K562 (cell line): ENCODE data around the gene PRUNE1. TPM values are rescaled to one million over a fixed set of nuclear protein-coding genes. Genes with fewer than 3 reads are reported as not detected.

Experiments
- ATAC-seq: fragments of 200-7000 bp; cut with Tn5 transposase; 3 replicates; pipeline ENCODE4 v1.9.1; 2020; ENCODE audit warnings: moderate library complexity
- BruUV-seq: library from RNA; stranded (reverse); fragments of 400-500 nt; replicated peaks from 2 replicates; lab custom pipeline; 2021; lab: Mats Ljungman, UMichigan
- CTCF ChIA-PET: fragments of 300-600 bp; formaldehyde crosslinking; extraction: SDS; loops from one replicate; lab custom pipeline; 2021; ENCODE audit warnings: low intra/inter-chr PET ratio; lab: Yijun Ruan, JAX
- POLR2A ChIA-PET: fragments of 300-600, 350-650 bp; sonication (Branson Sonifier 250); formaldehyde crosslinking; extraction: SDS; loops from one replicate; lab custom pipeline; 2021; ENCODE audit warnings: antibody characterized with exemption, inconsistent platforms; lab: Yijun Ruan, JAX
- DNase-seq, 4 experiments: peaks; one replicate each; pipeline versions ENCODE4 v3.0.0 to v3.0.0-alpha.2; 2011 to 2018; ENCODE audit warnings: low spot score in 3 of 4, mixed read lengths in 3 of 4; ENCODE audit errors: extremely low read depth in 1 of 4
- FAIRE-seq: peaks from 2 replicates; lab custom pipeline; 2011; peaks lifted over from hg19 to GRCh38; lab: Jason Lieb, UNC
- H2AFZ ChIP-seq: 2 replicates; pipeline ENCODE4 v1.6.0; 2011; ENCODE audit warnings: low read depth, low read length, control low read depth, inconsistent platforms
- H3K27ac ChIP-seq: fragments of 200-600 bp; 3 replicates; pipeline ENCODE4 v1.8.0; 2011; ENCODE audit warnings: low read depth, mild to moderate bottlenecking, control low read depth, inconsistent platforms, low read length, moderate library complexity, mixed read lengths; ENCODE audit errors: extremely low read depth
- H3K27me3 ChIP-seq, 2 experiments: fragments of 300-600 bp in 1 of 2; 2 replicates in 1 of 2; 3 replicates in 1 of 2; pipeline versions ENCODE4 v1.6.0 to v1.8.0; 2011; ENCODE audit warnings: inconsistent platforms in 2 of 2, low read length in 2 of 2, mild to moderate bottlenecking in 1 of 2, mixed read lengths in 1 of 2, moderate library complexity in 1 of 2; ENCODE audit not compliant: control insufficient read depth in 2 of 2, insufficient read depth in 2 of 2
- H3K36me3 ChIP-seq: fragments of 300-600 bp; 3 replicates; pipeline ENCODE4 v1.8.0; 2011; ENCODE audit warnings: mild to moderate bottlenecking, low read length, inconsistent platforms; ENCODE audit not compliant: control insufficient read depth, insufficient read depth
- H3K4me1 ChIP-seq, 2 experiments: fragments of 200-600 bp in 1 of 2; replicated peaks in 1 of 2; 2 replicates in 1 of 2; 3 replicates in 1 of 2; pipeline versions ENCODE4 v1.5.1 to v1.8.0; 2011; ENCODE audit warnings: inconsistent platforms in 2 of 2, low read length in 2 of 2, mild to moderate bottlenecking in 1 of 2, mixed read lengths in 1 of 2, moderate library complexity in 1 of 2; ENCODE audit not compliant: control insufficient read depth in 2 of 2, insufficient read depth in 2 of 2
- H3K4me2 ChIP-seq: 2 replicates; pipeline ENCODE4 v1.6.1; 2011; ENCODE audit warnings: low read length, control low read depth, inconsistent platforms, mixed read lengths; ENCODE audit not compliant: insufficient read depth
- H3K4me3 ChIP-seq: fragments of 200-600 bp; sonication (generic), shearing (Covaris generic); 2 replicates; pipeline ENCODE4 v1.5.1; 2016; ENCODE audit warnings: control low read depth, inconsistent platforms
- H3K79me2 ChIP-seq: fragments of 200-600 bp; 3 replicates; pipeline ENCODE4 v1.8.0; 2011; ENCODE audit warnings: low read length, inconsistent platforms; ENCODE audit not compliant: control insufficient read depth, insufficient read depth
- H3K9ac ChIP-seq, 2 experiments: 2 replicates each; pipeline versions ENCODE4 v1.6.0 to v1.6.1; 2011; ENCODE audit warnings: low read depth in 2 of 2, low read length in 2 of 2, control low read depth in 1 of 2, inconsistent platforms in 1 of 2, mild to moderate bottlenecking in 1 of 2, mixed read lengths in 1 of 2; ENCODE audit not compliant: insufficient read depth in 1 of 2
- H3K9me1 ChIP-seq: one replicate; pipeline ENCODE4 v1.6.0; 2011; ENCODE audit warnings: inconsistent platforms, mild to moderate bottlenecking, low read length, moderate library complexity; ENCODE audit not compliant: control insufficient read depth, insufficient read depth
- H3K9me3 ChIP-seq: replicated peaks from 2 replicates; pipeline ENCODE4 v1.5.1; 2011; ENCODE audit warnings: low read depth, low read length, inconsistent platforms; ENCODE audit not compliant: control insufficient read depth, insufficient read depth
- H4K20me1 ChIP-seq: replicated peaks from 2 replicates; pipeline ENCODE4 v1.6.1; 2011; ENCODE audit warnings: low read length, inconsistent platforms, mixed read lengths; ENCODE audit not compliant: control insufficient read depth, insufficient read depth
- ARNT ChIP-seq, 2 experiments: fragments of 450-650 bp; IDR thresholded peaks; 2 replicates each; pipeline ENCODE4 v1.6.1; 2016; ENCODE audit warnings: mild to moderate bottlenecking in 1 of 2
- BRD9 ChIP-seq: fragments of 450-650 bp; IDR thresholded peaks from 2 replicates; pipeline ENCODE4 v1.6.1; 2018; ENCODE audit warnings: low read depth; ENCODE audit not compliant: partially characterized antibody
- DIDO1 ChIP-seq: fragments of 450-650 bp; IDR thresholded peaks from 2 replicates; pipeline ENCODE4 v1.6.1; 2016; ENCODE audit warnings: low read depth, missing biosample characterization, missing genetic modification characterization
- GATA2 ChIP-seq: sonication (generic); formaldehyde crosslinking; IDR thresholded peaks from 2 replicates; pipeline ENCODE4 v1.4.0; 2020; ENCODE audit warnings: mild to moderate bottlenecking, missing genetic modification reagents
- POLR3A ChIP-seq: IDR thresholded peaks from 2 replicates; pipeline ENCODE4 v1.6.1; 2011; ENCODE audit warnings: borderline replicate concordance, mild to moderate bottlenecking, moderate library complexity; ENCODE audit not compliant: insufficient read length, insufficient read depth; ENCODE audit errors: extremely low read depth
- TEAD2 ChIP-seq: fragments of 450-650 bp; IDR thresholded peaks from 2 replicates; pipeline ENCODE4 v1.6.1; 2016; ENCODE audit warnings: missing genetic modification characterization, control low read depth, missing compliant biosample characterization
- ZEB2 ChIP-seq: fragments of 450-650 bp; IDR thresholded peaks from 2 replicates; pipeline ENCODE4 v1.6.1; 2016
- ZNF165 ChIP-seq: fragments of 250-450 bp; sonication (Bioruptor Pico); IDR thresholded peaks from 2 replicates; pipeline ENCODE4 v1.4.0; 2020; ENCODE audit warnings: borderline replicate concordance
- ZNF561 ChIP-seq: fragments of 450-650 bp; formaldehyde crosslinking; conservative IDR thresholded peaks from 2 replicates; pipeline ENCODE4 v1.4.0; 2020; ENCODE audit warnings: mild to moderate bottlenecking, moderate library complexity
- ZNF707 ChIP-seq: fragments of 250-450 bp; sonication (Bioruptor Pico); conservative IDR thresholded peaks from 2 replicates; pipeline ENCODE4 v1.8.0; 2022; ENCODE audit warnings: inconsistent platforms, mild to moderate bottlenecking, moderate library complexity
- ZNF780A ChIP-seq: fragments of 250-450 bp; sonication (Bioruptor Pico); IDR thresholded peaks from 2 replicates; pipeline ENCODE4 v1.5.0; 2021; ENCODE audit warnings: mild to moderate bottlenecking
- WGBS: fragments of 100-300 bp; shearing (Covaris generic); methylation state at CpG from one replicate; pipeline ENCODE4 v1.1.6; 2016; ENCODE audit warnings: low coverage, mixed read lengths; ENCODE audit not compliant: insufficient coverage; ENCODE audit errors: missing lambda C conversion rate; 5-methylcytosine and 5-hydroxymethylcytosine counted together
- in situ Hi-C: fragments of 300-500 bp; cut with MboI; formaldehyde crosslinking; loops from 4 replicates; pipeline ENCODE4 v1.15.0; 2018; ENCODE audit warnings: inconsistent platforms, mixed read lengths
- intact Hi-C: fragments of 100-400 bp; cut with micrococcal nuclease; formaldehyde crosslinking; loops from 2 replicates; pipeline ENCODE4 v1.14.2; 2022
- polyA plus RNA-seq, 8 experiments: library from polyadenylated mRNA; depleted of rRNA in 4 of 8; stranded (reverse) in 5 of 8; unstranded in 3 of 8; fragments of >200 nt; fragmentation: Nextera tagmentation in 2 of 8; fragmentation: Illumina TruSeq in 1 of 8; extraction: Ambion mirVana in 2 of 8; extraction: Trizol in 1 of 8; gene quantifications; 2 replicates each; pipeline versions ENCODE4 v1.2.1 to v1.2.3, GENCODE V29; 2011 to 2014; ENCODE audit warnings: inconsistent platforms in 1 of 8, missing spikeins in 1 of 8
- total RNA-seq, 7 experiments: library from RNA; depleted of rRNA in 6 of 7; stranded (reverse); fragments of >200 nt in 6 of 7; fragmentation: Illumina TruSeq in 2 of 7; extraction: Trizol in 2 of 7; gene quantifications; 2 replicates each; pipeline versions ENCODE4 v1.2.1 to v1.2.3, GENCODE V29; 2011 to 2021; ENCODE audit warnings: low replicate concordance in 1 of 7
- TF ChIP-seq, protein P1 (sequence below): fragments of 450-650 bp; IDR thresholded peaks from 2 replicates; pipeline ENCODE4 v1.6.1; 2016
- TF ChIP-seq, protein P2 (sequence below): fragments of 450-650 bp; IDR thresholded peaks from 2 replicates; pipeline ENCODE4 v1.6.1; 2017; ENCODE audit warnings: antibody characterized with exemption, mild to moderate bottlenecking
- TF ChIP-seq, protein P3 (sequence below): IDR thresholded peaks from 2 replicates; pipeline ENCODE4 v1.6.1; 2011; ENCODE audit not compliant: insufficient read length; ENCODE audit errors: extremely low read depth

PRUNE1 gene
- total and polyA plus RNA-seq, 9 of the 15 experiments (the other 6 are each of a cell fraction or from before 2014, with no cell fraction given): 16.7 to 48.3 (median 26.2) TPM

DNA sequence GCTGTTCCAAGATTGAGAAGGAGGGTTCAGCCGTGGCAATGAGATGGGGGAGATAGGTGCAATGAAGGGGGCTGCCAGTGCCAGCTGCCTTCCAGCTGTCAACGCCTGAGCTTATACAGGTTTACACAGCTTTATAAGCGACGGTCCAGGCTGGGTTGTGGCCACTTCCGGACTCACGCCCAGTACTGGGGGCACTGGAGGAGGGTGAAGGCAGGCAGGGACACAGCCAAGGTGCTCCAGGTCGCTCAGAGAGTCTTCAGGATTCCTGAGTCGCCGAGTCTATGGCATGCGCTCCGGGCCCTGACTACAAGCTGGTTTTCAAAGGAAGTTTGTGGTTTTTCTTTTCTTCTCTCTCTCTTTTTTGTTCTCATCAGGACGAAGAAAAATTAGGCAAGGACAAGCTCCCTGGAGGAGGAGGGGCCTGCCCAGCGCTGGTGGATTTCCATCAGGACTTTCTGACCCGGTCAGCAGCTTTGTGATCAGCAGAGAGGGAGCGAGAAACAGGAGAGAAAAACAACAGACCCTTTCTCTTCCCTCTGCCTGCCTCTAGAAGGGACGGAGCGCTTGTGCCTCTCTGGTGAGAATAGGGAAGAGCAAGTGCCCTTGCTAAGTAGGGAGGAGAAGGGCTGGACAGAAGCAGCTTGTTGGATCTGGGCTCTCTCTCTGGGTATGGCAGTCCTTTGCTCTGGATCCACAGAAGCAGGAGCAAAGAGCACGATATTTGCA, 1.8 kb upstream of the PRUNE1 start, which contains the start of gene MINDY1 (continued):
- no peak for TF ChIP-seq POLR3A
- TF ChIP-seq ZNF561 (CRISPR knock-in tag): no peak
- TF ChIP-seq ZNF165 (CRISPR knock-in tag): no peak

DNA sequence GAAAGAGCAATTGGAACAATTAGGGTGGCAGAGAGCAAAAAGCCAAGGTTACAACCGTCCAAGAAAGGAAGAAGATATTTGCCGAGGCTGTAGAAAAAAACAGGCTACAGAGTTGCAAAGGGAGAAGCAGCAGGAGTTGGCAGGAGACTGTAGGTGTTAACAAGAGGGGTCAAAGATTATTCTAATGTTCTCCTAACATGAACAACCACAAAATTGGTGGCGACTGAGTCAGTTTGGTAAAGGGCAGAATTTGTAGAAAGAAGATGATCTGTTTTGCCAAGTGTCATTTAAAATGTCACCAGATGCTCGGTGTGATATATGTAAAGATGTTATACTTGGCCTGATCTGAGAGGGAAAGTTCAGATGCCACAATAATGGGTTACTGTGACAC, 401 bp upstream of the PRUNE1 start:
- ATAC-seq: no peak
- Histone ChIP-seq H3K9me3 (no peaks in the 10 kb centered on the region), H3K4me3 (peak overlapping the region; percentile 87), H3K4me1 (peaks cover 33 to 42% of the 10 kb centered on the region in 2 experiments), H3K27ac (peak overlapping the region; percentile 75), H3K79me2 (peaks cover 49% of the 10 kb centered on the region), H3K36me3 (peaks cover 11% of the 10 kb centered on the region; the same call in 2 of the 3 replicates), H3K9ac (peak overlapping the region; percentile 57 to 88; a peak in 3 of 4 replicates), H3K27me3 (no peaks in the 10 kb centered on the region), H3K9me1 (no peaks in the 10 kb centered on the region), H3K4me2 (peak overlapping the region; percentile 100), H2AFZ (peak overlapping the region; percentile 89), H4K20me1 (no peaks in the 10 kb centered on the region)
- ChIA-PET CTCF (interaction anchor here (1.9 kb wide), 1 partner anchor 28 kb away, joined by 12 read pairs; no protein-coding TSS in a partner anchor), POLR2A (interaction anchor here (0.5 kb wide), 1 partner anchor 752 kb away, joined by 3 read pairs; no protein-coding TSS in a partner anchor)
- WGBS: 3% methylated on average over 4 of the region's 4 CpGs
- no peak for DNase-seq
- in situ Hi-C loops: no loop called here
- no TSS peak for BruUV-seq
- no peak for FAIRE-seq
- intact Hi-C loops: loop anchor here (2.0 to 5.0 kb wide), 3 partner anchors 29 to 64 kb away; partner anchors contain the start of genes CDC42SE1 and GABPB2
- TF ChIP-seq, protein P1, sequence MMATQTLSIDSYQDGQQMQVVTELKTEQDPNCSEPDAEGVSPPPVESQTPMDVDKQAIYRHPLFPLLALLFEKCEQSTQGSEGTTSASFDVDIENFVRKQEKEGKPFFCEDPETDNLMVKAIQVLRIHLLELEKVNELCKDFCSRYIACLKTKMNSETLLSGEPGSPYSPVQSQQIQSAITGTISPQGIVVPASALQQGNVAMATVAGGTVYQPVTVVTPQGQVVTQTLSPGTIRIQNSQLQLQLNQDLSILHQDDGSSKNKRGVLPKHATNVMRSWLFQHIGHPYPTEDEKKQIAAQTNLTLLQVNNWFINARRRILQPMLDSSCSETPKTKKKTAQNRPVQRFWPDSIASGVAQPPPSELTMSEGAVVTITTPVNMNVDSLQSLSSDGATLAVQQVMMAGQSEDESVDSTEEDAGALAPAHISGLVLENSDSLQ: peak; percentile 26; the same call in 1 of the 2 replicates
- TF ChIP-seq TEAD2 (tag) (0 out of 2 replicates have a peak, but pooled peaks have one; percentile 34), ZEB2 (peak; percentile 42; the same call in 1 of the 2 replicates), DIDO1 (tag) (0 out of 2 replicates have a peak, but pooled peaks have one; percentile 28), ZNF707 (no peak), GATA2 (CRISPR knock-in tag) (no peak), ZNF780A (no peak), ARNT (IDR thresholded peaks at IDR 0.05) (0 out of 4 replicates have a peak, but pooled peaks of 1 of the 2 experiments have one; percentile 31), BRD9 (peak; percentile 25)
- TF ChIP-seq, protein P2, sequence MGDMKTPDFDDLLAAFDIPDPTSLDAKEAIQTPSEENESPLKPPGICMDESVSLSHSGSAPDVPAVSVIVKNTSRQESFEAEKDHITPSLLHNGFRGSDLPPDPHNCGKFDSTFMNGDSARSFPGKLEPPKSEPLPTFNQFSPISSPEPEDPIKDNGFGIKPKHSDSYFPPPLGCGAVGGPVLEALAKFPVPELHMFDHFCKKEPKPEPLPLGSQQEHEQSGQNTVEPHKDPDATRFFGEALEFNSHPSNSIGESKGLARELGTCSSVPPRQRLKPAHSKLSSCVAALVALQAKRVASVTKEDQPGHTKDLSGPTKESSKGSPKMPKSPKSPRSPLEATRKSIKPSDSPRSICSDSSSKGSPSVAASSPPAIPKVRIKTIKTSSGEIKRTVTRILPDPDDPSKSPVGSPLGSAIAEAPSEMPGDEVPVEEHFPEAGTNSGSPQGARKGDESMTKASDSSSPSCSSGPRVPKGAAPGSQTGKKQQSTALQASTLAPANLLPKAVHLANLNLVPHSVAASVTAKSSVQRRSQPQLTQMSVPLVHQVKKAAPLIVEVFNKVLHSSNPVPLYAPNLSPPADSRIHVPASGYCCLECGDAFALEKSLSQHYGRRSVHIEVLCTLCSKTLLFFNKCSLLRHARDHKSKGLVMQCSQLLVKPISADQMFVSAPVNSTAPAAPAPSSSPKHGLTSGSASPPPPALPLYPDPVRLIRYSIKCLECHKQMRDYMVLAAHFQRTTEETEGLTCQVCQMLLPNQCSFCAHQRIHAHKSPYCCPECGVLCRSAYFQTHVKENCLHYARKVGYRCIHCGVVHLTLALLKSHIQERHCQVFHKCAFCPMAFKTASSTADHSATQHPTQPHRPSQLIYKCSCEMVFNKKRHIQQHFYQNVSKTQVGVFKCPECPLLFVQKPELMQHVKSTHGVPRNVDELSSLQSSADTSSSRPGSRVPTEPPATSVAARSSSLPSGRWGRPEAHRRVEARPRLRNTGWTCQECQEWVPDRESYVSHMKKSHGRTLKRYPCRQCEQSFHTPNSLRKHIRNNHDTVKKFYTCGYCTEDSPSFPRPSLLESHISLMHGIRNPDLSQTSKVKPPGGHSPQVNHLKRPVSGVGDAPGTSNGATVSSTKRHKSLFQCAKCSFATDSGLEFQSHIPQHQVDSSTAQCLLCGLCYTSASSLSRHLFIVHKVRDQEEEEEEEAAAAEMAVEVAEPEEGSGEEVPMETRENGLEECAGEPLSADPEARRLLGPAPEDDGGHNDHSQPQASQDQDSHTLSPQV: peak; percentile 22; the same call in 1 of the 2 replicates
- TF ChIP-seq, protein P3, sequence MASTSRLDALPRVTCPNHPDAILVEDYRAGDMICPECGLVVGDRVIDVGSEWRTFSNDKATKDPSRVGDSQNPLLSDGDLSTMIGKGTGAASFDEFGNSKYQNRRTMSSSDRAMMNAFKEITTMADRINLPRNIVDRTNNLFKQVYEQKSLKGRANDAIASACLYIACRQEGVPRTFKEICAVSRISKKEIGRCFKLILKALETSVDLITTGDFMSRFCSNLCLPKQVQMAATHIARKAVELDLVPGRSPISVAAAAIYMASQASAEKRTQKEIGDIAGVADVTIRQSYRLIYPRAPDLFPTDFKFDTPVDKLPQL: no peak
